NOMO-1 (cell line): ENCODE measurements around the gene MBD3.
A peak's percentile ranks its signal among the peaks of the same experiment; 100 is the strongest.
"Not testable (repeated sequence)": the region's sequence is repeated elsewhere in the genome, so short reads cannot be mapped to it uniquely, and the experiment has no call there.

Experiments used
- DNase-seq, 2 experiments: peaks; one replicate each; lab custom pipeline; 2025; ENCODE audit not compliant: unreplicated experiment in 2 of 2; lab: John Stamatoyannopoulos, UW

Gene MBD3

GRCh38 chr19:1592755-1593500, at the start of gene MBD3:
TSS of gene MBD3 (minus strand) at chr19:1592865. CDS start at chr19:1592631, 234 bp downstream.
- DNase-seq: peak; percentile 82 to 91

DNA sequence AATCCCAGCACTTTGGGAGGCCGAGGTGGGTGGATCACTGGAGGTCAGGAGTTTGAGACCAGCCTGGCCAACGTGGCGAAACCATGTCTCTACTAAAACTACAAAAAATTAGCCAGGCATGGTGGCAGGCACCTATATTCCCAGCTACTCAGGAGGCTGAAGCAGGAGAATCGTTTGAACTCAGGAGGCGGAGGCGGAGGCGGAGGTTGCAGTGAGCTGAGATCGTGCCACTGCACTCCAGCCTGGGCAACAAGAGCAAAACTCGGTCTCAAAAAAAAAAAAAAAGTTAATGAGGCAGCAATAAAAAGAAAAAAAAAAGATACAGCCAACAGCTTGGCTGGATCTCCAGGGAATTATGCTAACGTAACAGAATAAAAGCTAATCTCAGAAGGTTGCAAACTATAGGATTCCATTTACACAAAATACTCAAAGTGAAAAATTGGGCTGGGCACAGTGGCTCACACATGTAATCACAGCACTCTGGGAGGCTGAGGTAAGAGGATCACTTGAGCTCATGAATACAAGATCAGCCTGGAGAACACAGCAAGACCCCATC, 48.3 kb upstream of the MBD3 start:
- DNase-seq: not testable (repeated sequence)

DNA sequence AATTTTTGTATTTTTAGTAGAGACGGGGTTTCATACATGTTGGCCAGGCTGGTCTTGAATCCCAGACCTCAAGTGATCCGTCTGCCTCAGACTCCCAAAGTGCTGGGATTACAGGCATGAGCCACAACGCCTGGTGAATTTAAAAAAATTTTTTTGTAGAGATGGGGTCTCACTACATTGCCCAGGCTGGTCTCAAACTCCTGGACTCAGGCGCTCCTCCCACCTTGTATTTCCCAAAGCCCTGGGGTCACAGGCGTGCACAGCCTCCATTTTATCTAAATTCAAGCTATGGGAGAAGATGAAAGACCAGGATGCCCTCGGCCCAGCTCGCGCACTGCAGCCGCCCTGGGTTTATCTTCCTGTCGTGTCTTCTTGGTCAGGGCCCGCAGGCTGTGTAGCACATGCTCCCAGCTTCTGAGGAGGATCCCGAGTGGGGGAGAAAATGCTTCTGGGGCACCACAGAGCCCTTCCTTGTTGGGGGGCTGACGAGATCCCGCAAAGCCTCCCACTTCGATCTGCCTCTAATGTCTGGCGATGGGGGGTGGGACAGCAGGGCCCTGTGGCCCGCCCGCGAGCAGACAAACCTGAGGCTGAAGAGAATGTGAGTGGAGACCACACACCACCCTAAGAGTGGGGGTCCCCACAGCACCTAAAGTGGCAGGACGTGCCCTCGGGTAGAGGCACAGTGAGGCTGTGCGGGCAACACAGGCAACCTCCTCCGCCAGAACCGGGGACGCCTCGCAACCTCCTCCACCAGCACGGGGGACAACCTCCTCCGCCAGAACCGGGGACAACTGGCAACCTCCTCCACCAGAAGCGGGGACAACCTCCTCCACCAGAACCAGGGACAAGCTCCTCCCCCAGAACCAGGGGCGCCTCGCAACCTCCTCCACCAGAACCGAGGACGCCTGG, 43.9 kb upstream of the MBD3 start:
- no peak for DNase-seq

DNA sequence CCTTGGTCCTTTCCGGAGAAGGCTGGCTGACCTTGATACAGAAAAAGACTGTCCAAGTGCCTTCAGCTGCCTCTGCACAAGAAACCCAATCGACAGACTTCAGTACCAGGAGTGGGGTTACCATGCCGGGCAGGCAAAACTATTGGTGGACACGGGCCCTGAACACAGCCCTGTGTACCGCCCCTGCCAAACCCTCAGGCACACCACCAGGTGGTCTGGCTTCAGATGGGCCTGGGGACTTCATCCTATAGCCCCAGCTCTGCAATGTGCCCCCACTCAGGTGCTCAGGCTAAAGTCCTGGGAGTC, 42.2 kb upstream of the MBD3 start:
- DNase-seq: no peak

DNA sequence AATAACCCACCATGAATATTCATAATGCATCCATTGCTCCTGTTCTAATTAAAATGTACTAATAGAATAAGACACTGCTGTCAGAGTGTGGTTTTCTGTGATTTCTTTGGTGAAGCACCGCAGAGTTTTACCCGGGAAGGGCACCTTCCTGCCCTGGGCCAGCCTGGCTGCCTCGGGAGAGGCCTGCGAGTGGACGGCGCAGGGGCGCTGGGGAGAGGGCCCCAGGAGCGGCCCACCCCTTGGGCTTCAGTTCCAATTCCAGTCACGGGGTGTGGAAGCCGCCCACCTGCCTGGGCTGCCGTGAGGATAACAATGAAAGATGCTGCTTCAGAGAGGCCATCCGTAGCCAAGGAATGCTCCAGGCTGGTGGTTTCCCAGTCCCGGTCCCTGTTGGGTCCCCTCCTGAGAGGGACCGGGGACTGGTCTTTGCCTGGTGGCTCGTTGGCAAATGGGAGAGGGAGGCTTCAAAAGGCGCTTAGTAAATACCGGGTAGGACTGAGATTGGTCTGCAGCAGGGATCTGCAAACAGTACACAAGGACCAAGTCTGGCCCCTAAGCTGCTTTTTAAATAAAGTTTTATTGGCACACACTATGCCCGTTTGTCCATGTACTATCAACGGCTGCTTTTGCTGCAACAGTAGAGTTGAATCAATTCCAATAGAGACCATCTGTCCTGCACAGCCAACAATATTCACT, 41.7 kb upstream of the MBD3 start:
- no peak for DNase-seq

- DNase-seq: no peak
These were observed 40.7 kb upstream of the MBD3 start for GRCh38 chr19:1633269-1633826.

GRCh38 chr19:1632462-1633268, 40.0 kb upstream of the MBD3 start:
- no peak for DNase-seq

- DNase-seq: no peak
These were observed 39.0 kb upstream of the MBD3 start for GRCh38 chr19:1631557-1632100.

- no peak for DNase-seq
These were observed 38.1 kb upstream of the MBD3 start for GRCh38 chr19:1630811-1631210.

DNA sequence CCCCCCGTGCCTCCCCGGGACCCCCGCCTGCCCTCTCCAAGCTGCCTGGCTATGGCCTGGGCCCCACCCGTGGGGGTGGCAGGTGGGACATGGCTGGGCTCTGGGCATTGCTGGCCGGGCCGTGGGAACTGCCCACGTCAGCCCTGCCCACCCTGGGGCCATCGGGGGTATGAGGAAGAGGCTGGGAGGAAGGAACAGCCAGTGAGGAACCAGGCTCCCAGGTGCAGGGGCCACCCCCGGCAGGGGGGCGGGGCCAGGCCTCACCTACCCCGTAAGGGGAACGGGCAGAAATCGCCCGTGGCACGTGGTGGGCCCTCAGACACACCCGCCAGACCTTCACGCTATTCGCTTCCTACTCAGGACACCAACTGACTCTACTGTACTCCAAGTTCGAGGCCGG, 37.3 kb upstream of the MBD3 start:
- DNase-seq: no peak

DNA sequence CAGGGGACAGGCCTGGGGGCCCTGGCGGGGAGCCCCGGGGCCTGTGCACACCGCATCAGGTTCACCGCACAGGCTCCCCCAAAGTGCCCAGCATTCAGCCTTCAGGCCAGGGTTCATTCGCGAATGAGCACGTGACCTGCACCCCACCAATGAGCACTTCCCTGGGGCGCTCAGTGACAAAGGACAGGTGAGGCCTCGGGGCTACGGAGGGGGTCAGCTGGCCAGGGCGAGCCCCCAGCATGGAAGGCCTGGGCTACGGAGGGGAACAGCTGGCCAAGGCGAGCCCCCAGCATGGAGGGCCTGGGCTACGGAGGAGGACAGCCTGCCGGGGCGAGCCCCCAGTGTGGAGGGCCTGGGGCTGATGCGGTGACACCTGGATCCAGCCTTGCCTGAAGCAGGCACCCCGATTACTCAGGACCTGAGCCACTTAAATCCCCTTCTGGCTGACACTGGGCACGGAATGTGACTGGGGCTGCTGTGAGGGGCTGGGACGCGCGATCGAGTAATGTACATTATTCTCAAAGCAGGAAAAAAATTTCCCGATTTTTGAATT, 36.7 kb upstream of the MBD3 start:
- no peak for DNase-seq

- DNase-seq: no peak
These were observed 34.5 kb upstream of the MBD3 start for GRCh38 chr19:1627194-1627593.

DNA sequence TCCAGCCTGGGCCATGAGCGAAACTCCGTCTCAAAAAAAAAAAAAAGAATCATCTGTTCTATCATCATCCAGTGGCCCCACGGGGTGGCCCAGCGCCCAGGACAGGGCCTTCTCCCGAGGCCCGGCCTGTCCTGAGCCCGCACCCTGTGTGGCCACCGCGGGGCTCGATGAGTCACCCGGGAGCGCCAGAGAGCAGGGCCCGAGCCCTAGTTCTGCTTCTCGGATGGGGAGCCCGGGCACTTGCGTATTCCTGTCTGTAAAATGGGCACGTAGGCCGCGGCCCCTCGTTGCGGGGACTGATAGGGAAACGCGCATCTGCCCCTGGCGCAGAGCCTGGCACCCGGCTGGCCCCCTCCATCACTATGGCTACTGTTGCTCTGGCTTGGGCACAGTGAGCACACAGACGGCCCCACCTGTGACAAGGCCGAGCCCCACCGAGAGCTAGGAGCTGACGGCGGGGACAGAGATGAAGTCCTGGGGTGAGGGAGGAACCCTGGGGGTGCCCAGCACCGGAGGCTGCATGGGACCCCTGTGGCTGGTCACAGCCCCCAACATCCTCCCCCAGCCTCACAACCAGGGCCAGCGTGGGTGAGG, 33.8 kb upstream of the MBD3 start:
- no peak for DNase-seq

GRCh38 chr19:1624458-1624857, 31.8 kb upstream of the MBD3 start:
- no peak for DNase-seq

GRCh38 chr19:1622541-1622940, 29.9 kb upstream of the MBD3 start:
- DNase-seq: no peak

DNA sequence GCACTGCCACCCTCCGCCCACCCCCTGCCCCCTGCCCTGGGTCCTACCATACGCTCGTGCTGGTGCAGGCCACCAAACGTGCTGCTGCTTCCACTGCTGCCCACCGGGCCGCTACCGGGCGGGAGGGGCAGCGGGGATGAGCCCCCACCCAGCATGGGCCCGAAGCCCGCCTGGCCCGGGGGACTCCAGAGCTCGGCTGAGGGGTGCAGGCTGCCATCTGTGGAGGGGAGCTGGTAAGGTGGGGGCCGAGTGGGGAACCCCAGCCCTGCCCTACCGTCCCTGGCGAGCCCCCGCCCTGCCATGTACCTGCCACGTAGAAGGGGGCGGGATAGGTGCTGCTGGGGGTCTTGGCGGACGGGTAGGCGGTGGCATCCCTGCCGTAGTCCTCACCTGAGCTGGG, 29.3 kb upstream of the MBD3 start:
- DNase-seq: no peak

DNA sequence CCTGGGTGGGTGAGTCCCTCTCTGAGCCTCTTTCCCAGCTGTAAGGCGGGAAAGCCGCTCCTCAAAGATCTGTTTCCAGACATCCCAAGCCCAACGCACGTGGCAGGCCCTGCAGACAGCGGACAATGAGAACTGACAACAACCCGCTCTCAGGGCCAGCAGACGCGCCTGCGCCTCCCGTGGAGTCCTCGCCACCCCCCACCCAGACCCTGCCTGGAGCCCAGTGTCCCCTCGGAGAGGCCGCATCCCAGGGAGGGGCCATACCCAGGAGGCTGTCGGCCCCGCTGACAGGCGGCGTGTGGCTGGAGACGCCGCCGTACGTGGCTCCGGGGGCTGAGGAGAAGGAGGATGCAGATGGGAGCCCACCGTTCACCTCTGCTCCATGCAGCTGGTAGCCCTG, 28.9 kb upstream of the MBD3 start:
- no peak for DNase-seq

DNA sequence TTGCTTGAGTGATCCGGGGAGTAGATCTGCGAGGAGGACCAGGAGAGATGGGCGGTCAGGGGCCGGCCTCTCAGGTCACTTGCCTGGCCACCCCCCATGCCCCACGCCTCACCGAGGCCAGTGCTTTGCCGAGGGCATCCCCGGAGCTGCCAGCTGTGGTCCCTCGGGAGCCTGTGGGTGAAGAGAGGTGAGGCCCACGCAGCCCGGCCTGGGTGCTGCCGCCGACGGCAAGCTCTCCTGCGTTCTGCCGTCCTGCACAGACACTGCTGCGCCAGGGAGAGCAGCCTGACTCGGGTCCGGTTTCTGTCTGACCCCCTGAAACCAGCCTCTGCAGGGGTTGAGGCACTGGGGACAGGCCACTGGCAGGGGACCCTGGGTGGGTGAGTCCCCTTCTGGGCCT, 28.4 kb upstream of the MBD3 start:
- no peak for DNase-seq

DNA sequence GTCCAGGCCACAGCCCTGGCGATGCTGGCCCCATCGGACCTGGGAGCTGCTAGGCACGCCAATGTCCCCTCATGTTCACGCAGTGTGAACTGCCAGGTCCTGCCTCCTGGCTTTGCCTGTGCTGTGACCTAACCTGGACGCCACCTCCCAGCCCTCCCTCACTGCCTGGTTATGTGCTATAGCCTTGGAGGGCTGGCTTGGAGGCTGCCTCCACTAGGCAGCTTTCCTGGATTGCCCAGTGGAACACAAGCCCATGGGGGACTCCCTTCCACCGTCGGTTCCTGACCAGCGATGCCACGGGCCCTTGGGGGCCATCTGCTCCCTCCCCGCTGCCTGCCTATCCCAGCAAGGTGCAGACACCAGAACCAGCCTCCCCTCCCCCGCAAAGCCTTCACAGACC, 27.8 kb upstream of the MBD3 start:
- DNase-seq: no peak
